Fibroblast of gingiva (primary cell): ENCODE measurements around the gene PPFIA3.
"Not testable (repeated sequence)": the region's sequence is repeated elsewhere in the genome, so short reads cannot be mapped to it uniquely, and the experiment has no call there.

Experiments
- DNase-seq: peaks from one replicate; pipeline ENCODE4 v3.0.0-alpha.2; 2011; ENCODE audit warnings: low read depth

Gene PPFIA3

DNA sequence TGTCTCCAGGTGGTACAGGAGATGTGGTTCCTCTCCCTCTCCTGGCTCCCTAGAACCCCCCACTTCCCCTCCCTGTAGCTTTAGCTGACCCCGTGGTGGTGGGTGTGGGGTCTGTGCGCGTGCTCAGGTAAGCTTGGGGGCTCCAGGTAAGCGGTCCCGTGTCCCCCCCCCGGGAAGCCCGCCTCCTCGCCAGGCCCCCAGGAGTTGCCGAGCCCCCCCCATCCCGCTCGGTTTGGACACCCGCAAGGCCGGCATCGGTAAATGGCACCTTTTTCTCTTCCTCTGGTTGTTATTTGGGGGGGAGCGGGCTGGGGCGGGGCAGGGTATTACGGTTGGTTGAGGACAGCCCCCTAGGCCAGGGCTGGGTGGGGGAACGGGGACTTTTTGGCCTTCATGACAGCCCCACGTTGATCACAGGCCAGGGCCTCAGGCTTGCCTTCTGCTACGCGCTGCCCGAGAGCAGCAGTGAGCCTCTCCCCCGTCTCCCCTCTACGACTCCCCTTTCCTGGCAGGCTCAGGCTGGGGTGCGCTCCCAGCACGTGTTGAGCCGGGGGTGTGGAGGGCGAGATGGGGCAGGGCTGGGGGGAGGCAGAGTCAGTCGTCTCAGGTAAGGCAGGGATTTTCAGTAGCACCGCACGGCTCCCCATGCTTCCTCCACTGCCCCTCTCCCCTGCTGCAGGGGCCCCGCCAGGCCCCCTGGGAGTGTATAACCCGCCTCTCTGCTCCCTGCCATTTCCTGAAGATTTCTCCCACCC lies 15.8 kb upstream of the PPFIA3 start:
- DNase-seq = no peak

GRCh38 chr19:49104229-49104864 lies 15.0 kb upstream of the PPFIA3 start:
- no peak for DNase-seq

DNA sequence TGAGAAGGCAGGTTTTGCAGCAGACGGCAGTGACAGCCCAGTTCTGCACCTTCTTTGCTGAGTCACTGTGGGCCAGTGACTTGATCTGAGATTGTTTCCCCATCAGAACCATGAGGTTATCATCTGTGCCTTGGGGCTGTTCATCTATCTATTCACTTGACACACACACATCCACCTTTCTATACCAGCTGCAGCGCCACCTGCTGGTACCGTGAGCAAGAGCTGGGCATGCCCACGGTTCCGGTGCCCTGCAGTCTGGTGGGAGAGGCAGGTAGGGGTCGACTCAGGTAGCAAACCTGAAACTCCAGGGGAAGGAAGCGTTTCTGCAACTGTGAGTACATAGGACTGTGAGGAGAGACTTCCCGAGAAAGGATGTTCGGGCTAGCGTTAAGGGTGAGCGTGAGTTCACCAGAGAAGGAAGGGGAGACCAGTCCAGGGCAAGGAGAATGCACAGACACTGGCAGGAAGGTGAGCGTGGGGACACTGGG lies 12.7 kb upstream of the PPFIA3 start:
- DNase-seq = peak; percentile 35

DNA sequence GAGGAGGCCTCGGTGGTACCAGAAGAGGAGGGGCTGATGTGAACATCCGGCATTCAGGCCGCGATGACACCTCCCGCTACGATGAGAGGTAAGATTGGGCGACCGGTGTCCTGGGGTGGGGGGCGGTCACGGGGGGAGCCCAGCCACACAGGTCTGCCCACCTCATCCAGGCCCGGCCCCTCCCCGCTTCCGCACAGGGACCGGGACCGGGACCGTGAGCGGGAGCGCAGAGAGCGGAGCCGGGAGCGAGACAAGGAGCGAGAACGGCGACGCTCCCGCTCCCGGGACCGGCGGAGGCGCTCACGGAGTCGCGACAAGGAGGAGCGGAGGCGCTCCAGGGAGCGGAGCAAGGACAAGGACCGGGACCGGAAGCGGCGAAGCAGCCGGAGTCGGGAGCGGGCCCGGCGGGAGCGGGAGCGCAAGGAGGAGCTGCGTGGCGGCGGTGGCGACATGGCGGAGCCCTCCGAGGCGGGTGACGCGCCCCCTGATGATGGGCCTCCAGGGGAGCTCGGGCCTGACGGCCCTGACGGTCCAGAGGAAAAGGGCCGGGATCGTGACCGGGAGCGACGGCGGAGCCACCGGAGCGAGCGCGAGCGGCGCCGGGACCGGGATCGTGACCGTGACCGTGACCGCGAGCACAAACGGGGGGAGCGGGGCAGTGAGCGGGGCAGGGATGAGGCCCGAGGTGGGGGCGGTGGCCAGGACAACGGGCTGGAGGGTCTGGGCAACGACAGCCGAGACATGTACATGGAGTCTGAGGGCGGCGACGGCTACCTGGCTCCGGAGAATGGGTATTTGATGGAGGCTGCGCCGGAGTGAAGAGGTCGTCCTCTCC lies 11.5 kb upstream of the PPFIA3 start:
- no peak for DNase-seq

GRCh38 chr19:49109051-49109450 lies 10.3 kb upstream of the PPFIA3 start:
- DNase-seq = no peak

- DNase-seq = no peak
These were observed 9.6 kb upstream of the PPFIA3 start for GRCh38 chr19:49109569-49110233.

- DNase-seq = no peak
These were observed 8.8 kb upstream of the PPFIA3 start for GRCh38 chr19:49110567-49110966.

DNA sequence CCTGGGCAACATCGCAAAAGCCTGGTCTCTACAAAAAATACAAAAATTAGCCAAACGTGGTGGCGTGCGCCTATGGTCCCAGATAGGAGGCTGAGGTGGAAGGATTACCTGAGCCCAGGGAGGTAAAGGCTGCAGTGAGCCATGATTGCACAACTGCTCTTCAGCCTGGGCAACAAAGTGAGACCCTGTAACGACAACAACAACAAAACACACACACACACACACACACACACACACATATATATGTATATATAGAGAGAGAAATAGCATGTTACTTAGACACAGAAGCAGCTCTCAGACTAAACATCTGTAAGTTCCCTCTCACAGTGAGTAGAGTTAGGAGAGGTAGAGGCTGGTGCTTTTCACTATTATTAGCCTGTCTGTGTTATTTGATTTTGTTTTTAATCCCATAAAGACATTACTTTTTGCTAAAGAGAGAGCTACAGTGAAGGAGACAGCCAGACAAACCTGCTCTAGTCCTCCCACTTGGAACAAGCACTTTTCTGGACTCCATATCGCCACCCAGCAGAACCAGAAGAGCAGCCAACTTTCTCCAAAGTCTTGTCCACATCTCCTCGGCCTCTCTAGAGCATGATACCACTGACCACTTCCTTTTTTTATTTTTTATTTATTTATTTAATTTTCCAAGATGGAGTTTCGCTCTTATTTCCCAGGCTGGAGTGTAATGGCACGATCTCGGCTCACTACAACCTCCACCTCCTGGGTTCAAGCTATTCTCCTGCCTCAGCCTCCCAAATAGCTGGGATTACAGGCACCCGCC lies 7.9 kb upstream of the PPFIA3 start:
- no peak for DNase-seq

DNA sequence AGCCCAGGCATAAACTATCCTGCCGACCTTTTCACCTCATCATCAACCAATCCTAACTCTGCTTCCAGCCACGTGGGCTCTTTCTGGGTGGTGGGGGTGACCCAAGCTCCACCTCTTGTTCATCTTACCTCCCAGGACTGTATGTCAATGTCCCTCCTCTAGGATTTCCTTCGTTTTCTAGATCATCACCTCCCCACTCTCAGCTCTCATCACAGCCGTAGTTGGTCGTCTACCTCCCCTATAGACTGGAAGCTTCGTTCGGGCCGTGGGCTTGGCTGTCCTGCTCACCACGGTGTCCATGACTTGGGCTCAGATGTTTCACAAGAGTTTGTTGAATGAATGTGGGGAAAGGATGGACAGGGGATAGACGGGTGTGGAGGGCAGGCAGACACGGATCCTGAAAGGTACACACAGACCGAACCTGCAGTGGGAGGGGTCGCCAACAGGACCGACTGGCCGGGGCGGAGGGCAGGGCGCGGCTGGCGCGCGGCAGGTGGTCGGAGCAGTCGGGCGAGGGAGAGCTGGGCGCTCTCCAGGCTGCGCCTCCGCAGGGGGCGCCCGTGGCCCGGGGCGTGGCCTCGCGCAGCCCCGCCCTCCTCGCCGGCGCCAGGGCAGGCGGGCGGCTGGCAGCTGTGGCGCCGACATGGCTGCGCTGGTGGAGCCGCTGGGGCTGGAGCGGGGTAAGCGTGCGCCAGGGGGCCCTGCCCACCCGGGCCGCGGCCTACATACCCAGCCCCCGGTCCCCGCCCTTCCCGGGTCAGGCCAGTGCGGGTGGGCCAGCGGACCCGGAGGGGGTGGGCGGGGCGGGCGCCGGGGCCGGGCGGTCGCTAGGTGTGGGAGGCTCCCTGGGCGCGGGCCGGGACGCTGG lies 5.3 kb upstream of the PPFIA3 start, which contains the start of gene LIN7B:
Gene LIN7B, plus strand, starts transcription at position 609 of the 868 bp plus-strand sequence. Its CDS starts 35 bp downstream, at position 644.
- DNase-seq = peak; percentile 52

DNA sequence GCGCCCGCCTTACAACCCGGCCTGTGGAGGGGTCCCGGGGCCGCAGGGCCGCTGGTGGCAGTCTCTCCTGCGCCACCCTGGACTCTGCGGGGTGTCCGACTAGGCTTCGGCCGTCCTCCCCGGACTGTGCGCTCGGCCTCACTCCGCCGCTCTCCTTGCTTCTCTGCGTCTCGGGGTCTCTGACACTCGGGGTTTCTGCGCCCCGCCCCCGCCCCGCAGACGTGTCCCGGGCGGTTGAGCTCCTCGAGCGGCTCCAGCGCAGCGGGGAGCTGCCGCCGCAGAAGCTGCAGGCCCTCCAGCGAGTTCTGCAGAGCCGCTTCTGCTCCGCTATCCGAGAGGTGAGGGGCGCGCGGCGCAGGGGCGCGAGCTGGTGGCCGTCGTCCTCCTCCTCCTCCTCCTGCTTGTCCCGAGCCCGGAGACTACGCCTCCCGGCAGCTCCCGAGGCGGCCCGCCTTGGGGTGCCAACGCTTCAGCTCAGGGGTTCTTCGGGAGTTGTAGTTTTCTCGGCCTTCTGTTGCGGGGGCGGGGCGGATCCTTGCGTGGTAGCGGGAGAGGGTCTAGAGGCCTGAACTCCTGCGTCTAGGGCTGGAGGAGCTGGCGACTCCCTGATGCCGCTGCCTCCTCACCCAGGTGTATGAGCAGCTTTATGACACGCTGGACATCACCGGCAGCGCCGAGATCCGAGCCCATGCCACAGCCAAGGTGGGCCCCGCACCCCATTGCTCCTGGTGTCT lies 4.5 kb upstream of the PPFIA3 start:
- DNase-seq = peak; percentile 51

DNA sequence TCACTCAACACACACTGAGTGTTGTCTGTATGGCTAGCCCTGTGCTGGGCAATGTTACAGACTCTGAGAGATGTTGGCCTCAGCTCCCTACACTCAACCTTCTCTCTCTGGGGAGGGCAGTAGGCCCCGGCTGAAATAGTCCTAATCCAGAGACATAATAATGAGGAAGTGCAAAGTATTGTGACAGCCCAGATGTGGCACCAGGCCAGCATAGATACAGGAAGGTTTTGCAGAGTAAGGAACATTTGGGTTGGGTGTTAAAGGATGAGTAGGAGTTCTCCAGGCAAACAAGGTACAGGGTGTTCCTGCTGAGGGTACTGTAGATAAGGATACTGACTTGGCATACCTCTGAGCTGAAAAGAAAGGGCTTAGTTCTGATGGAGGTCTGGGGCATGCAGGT lies 2.8 kb upstream of the PPFIA3 start:
- DNase-seq = no peak

DNA sequence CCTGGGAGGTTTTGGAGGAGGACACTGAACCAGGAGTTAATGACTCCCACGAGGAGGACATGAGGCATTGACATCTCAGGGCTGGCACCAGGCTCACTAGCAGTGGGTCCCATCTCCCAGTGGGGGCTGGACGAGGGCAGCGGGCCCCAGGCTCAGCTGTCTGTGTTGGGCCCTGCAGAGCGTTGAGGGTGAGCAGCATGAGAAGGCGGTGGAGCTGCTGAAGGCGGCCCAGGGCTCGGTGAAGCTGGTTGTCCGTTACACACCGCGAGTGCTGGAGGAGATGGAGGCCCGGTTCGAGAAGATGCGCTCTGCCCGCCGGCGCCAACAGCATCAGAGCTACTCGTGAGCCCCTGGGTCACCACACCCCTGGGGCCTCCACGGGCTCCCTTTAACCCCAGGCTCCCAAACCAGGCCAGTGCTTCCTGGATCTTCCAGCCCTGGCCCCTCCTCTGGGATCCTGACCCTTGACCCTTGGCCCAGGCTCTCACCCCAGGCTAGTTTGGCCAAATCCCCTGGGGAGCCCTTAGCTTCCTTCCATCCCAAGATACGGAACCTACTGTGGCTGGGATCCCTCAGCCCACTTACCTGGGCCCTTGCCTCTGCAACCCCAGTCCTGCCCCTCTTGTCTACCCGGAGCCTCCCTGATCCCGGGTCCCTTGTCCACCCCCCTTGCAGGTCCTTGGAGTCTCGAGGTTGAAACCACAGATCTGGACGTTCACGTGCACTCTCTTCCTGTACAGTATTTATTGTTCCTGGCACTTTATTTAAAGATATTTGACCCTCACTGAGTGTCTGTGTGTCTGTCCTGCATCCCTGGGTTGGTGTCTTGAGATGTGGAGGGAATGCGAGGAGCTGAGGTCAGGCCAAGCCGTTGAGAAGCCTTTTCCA lies 1.4 kb upstream of the PPFIA3 start:
- DNase-seq = no peak

DNA sequence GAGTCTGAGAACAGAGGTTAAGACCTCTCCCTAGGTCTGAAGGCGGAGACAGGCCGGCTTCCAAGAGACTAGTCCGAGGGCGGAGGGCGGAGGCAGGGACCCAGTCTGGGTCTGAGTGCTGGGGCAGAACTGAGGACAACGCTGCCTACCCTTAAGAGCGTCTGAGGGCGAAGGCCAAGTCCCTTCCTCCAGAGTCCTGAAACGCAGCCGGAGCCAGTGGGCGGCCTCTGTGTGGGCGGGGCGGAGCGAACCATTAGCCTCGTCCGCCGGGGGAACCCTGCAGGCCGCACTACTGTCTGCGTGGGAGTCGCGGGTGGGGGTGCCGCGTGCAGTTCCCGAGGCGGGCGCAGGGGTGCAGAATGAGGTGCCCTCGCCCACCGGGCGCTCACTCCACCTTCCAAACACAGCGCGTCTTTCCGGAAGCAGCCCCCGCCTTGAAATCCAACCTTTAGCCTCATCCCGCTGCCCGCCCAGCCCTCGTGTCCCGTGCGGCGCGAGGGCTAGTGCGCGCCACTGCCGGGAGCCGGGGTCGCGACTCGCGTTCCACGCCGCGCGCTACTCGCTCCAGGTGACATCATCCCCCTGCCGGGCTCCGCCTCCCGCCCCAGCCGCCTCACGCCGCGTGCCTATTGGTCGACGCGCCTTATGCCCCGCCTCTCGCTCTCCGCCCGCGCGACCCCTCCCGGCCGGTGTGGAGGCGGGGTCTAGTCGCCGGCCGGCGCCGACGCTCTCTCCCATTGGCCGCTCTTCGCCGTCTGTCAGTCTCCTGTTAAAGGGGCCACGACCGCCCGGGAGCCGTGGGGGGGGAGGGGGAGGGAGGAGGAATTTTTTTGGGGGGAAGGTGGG lies 556 bp upstream of the PPFIA3 start, which contains the start of gene C19orf73:
Gene C19orf73, minus strand, starts transcription at position 579 of the 846 bp plus-strand sequence. Its CDS starts 121 bp downstream, at position 458.
- DNase-seq = peak; percentile 92

DNA sequence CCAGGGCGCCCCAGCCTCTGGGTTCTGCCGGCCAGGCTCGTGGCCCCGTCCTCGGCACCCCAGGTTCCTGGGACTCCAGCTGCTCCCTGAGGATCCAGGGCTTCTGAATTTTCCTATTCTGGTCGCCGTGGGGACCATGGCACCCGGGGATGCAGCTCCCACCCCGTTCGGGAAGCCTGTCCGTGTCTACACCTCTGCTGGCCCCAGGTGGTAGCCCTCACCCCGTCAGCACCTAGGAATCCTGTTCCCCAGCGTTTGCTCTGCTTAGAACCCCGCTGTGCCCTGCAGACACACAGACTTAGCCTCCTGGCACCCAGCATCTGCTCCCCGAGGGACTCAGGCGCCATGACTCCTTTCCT lies 960 bp downstream of the PPFIA3 start:
- no peak for DNase-seq

DNA sequence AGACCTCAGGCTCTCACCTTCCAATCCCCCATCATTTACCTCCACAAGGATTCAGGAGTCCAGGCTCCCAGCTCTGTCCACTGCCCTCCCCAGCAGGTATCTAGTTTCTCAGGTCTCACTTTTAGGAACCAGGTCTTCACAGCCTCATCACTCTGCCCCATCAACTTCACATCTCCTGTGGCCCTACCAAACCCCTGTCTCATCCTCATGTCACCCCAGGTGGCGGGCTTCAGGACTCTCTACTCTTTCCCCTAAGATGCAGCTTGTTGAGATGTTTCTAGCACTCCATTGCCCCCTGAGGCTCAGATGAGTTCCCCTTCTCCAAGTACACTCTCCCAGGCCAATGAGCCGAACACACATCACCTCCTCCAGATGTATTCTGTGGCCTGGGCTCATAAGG lies 1.5 kb downstream of the PPFIA3 start:
- no peak for DNase-seq

DNA sequence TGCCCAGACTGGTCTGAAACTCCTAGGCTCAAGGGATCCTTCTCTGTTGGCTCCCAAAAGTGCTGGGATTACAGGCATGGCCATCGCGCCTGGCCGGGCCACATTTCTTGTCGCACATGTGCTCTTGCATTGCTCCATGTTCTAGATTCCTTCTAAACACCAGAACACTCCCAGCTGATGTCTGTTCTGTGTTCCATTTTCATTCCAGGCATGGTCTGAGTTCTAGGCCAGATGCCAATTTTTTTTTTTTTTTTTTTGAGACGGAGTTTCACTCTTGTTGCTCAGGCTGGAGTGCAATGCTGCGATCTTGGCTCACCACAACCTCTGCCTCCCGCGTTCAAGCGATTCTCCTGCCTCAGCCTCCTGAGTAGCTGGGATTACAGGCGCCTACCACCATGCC lies 2.5 kb downstream of the PPFIA3 start:
- not testable (repeated sequence) for DNase-seq

- DNase-seq = not testable (repeated sequence)
These were observed 3.9 kb downstream of the PPFIA3 start for GRCh38 chr19:49123285-49123684.
